NCI-H460 (cell line): ENCODE measurements around the gene CHFR. TPM values are rescaled to one million over a fixed set of nuclear protein-coding genes. Genes with fewer than 3 reads are reported as not detected.

Experiments used
- total RNA-seq: library from RNA; depleted of rRNA; stranded (reverse); fragments of >200 nt; shearing (Covaris generic); gene quantifications from 2 replicates; pipeline ENCODE4 v1.2.3, GENCODE V29; 2014; rRNA removed

CHFR gene
- total RNA-seq, 1 experiment from 2014 or later = 20.7 TPM

Other genes starting within 250 kb of the CHFR start
- 23.6 and 25.6 TPM in 2 replicates for gene POLE, start 200.3 kb downstream of the CHFR start, total RNA-seq
- gene PXMP2, start 200.0 kb downstream of the CHFR start, total RNA-seq = 22.5 and 27.3 TPM in 2 replicates
- gene PGAM5, start 176.8 kb downstream of the CHFR start, total RNA-seq = 72.9 and 91.2 TPM in 2 replicates
- gene ANKLE2, start 125.8 kb downstream of the CHFR start, total RNA-seq = 39.1 and 39.4 TPM in 2 replicates
- 45.3 and 47.5 TPM in 2 replicates for gene GOLGA3, start 58.7 kb downstream of the CHFR start, total RNA-seq
- gene ZNF605, start 68.7 kb upstream of the CHFR start, total RNA-seq = 12.6 and 17.3 TPM in 2 replicates
- 11.5 and 14.4 TPM in 2 replicates for gene ZNF26, start 98.8 kb upstream of the CHFR start, total RNA-seq
- gene ZNF84, start 149.9 kb upstream of the CHFR start, total RNA-seq = 26.8 and 41.2 TPM in 2 replicates
- gene ZNF140, start 193.3 kb upstream of the CHFR start, total RNA-seq = 32.6 and 43.6 TPM in 2 replicates
- gene ZNF891, start 242.7 kb upstream of the CHFR start, total RNA-seq = 2.5 and 3.6 TPM in 2 replicates
- 5.3 and 5.8 TPM in 2 replicates for gene ZNF10, start 243.0 kb upstream of the CHFR start, total RNA-seq